HG02970 (cell line): ENCODE data around the gene COX4I2.
"Not testable (repeated sequence)": the region's sequence is repeated elsewhere in the genome, so short reads cannot be mapped to it uniquely, and the experiment has no call there.

Source experiments
- ATAC-seq: cut with Tn5 transposase; IDR thresholded peaks from one replicate; pipeline ENCODE4 v1.9.1; 2021; ENCODE audit warnings: mild to moderate bottlenecking, moderate library complexity, moderate number of reproducible peaks; ENCODE audit not compliant: unreplicated experiment, low FRiP score

The COX4I2 gene

GRCh38 chr20:31606804-31607639 is 30.7 kb upstream of the COX4I2 start:
- ATAC-seq, result no peak

DNA sequence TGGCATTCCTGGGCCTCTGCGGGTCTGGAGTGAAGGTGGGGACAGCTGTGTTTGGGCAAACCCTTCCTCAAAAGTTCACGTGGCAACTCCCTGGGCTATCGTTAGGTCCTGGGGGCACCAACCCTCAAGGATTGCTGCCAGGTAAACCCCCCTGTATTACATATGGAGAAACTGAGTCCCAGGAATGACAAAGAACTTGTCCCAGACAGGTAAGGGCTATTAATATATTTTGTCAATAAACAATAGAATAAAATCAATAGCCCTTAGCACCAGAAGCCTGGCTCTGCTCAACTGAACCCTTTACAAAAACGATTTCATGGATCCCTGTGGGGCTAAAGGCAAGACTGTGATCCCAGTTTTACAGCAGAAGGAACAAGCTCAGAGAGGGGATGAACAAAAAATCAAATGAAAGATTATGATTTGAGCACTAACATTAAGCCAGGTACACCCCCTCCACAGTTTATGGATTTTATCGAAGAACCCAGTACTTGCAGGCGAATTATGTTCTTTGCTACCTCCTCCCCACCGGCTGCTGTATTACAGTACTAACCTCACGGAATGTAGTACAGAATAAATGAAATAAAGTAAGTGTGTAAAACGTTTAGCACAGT is 30.0 kb upstream of the COX4I2 start:
- ATAC-seq, result no peak

DNA sequence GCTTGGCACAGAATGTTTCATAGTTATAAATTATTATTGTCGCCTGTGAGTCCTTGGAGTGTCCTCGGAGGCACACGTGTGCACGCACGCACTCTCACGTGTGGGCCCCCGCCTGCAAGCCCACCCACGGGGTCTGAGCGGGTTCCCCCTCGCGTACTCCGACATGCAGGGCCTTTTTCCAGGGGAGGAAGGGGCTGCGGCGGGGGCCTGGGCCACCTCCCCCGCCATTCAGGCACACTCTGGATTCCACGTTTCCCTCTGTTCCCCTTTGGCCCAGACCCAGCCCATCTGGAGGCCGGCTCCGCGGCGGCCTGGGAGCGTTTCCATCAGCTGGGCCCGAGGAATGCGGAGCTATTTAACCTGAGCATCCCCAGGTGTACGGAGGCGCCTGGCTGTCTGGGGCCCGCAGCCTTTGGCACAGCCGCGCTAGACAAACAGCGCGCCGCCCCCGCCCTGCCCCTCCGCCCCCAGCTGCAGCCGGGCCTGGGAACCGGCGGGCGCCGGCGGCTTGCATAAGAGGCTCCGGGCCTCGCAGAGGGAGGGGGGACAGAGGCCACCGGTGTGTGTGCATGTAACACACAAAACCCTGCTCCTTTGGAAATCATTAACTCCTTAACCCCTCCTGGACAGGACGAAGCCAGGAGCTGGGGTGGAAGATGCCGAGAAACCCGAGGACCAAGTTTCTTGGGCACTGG is 29.3 kb upstream of the COX4I2 start:
- no peak for ATAC-seq

DNA sequence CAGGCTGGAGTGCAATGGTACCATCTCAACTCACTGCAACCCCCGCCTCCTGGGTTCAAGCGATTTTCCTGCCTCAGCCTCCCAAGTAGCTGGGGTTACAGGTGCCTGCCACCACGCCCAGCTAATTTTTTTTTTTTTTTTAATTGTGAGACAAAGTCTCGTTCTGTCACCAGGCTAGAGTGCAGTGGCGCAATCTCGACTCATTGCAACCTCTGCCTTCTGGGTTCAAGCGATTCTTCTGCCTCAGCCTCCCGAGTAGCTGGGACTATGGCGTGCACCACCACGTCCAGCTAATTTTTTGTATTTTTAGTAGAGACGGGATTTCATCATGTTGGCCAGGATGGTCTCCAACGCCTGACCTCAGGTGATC is 25.5 kb upstream of the COX4I2 start:
- ATAC-seq, result not testable (repeated sequence)

DNA sequence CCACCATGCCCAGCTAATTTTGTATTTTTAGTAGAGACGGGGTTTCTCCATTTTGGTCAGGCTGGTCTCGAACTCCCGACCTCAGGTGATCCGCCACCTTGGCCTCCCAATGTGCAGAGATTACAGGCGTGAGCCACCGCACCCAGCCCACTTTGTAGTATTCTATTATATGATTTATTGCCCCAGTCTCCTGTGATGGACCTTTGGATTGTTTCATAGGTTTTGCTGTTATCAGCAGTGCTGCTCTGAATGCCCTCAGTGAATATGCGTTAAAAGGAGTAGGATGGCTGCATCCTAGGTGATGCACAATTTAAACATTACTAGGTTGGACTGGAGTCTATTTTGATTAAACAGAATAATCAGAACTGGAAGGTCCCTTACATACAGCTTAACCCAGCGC is 22.3 kb upstream of the COX4I2 start:
- no peak for ATAC-seq

GRCh38 chr20:31617432-31618104 is 20.1 kb upstream of the COX4I2 start:
- no peak for ATAC-seq

DNA sequence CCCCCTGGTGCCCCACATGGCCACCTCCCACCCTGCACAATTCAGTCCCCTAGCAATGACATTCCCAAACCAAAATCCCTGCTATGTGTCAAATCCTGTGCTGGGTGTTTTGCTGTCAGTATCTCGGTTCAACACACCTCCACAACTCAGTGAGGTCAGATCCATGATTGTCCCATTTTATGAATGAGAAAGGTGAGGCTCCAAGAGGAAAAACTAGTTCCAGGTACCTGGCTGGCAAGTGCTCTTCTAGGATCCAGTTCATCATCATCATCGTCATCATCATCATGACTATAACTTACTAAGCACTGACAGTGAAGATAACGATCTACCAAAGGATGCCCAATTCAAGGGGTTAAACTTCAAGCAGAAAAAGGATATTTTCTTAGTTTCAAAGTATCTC is 17.5 kb upstream of the COX4I2 start:
- no peak for ATAC-seq

- not testable (repeated sequence) for ATAC-seq
Measured at GRCh38 chr20:31623123-31623505, 14.6 kb upstream of the COX4I2 start.

- not testable (repeated sequence) for ATAC-seq
Measured at GRCh38 chr20:31626534-31626933, 11.2 kb upstream of the COX4I2 start.

DNA sequence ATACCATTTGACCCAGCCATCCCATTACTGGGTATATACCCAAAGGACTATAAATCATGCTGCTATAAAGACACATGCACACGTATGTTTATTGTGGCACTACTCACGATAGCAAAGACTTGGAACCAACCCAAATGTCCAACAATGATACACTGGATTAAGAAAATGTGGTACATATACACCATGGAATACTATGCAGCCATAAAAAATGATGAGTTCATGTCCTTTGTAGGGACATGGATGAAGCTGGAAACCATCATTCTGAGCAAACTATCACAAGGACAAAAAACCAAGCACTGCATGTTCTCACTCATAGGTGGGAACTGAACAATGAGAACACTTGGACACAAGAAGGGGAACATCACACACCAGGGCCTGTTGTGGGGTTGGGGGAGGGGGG is 9.7 kb upstream of the COX4I2 start:
- not testable (repeated sequence) for ATAC-seq

- ATAC-seq, result no peak
Measured at GRCh38 chr20:31630187-31630790, 7.4 kb upstream of the COX4I2 start.

GRCh38 chr20:31632548-31633338 is 5.0 kb upstream of the COX4I2 start:
- ATAC-seq, result no peak

DNA sequence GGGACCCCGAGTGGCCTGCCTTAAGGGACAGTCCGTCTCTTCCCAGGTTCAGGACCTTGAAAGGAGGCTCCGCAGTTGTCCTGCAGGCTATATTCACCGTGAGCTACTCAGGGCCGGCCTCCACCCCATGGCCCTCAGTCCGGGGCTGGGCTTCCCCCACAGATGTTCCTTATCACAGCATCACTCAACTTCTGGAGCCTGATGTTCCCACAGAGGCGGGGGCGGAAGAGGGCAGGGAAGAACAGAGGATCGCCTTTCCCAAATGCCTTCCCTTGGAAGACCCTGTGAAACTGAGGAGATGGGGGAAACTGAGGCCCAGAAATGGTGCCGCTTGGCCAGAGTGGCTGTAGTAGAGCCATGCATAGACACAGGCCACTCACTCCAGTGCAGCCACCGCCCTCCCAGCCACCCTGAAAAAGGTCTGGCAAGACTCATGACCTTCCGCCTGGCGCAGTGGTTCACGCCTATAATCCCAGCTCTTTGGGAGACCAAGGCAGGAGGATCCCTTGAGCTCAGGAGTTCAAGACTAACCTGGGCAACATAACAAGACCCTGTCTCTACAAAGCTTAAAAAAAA is 4.3 kb upstream of the COX4I2 start:
- ATAC-seq, result no peak

DNA sequence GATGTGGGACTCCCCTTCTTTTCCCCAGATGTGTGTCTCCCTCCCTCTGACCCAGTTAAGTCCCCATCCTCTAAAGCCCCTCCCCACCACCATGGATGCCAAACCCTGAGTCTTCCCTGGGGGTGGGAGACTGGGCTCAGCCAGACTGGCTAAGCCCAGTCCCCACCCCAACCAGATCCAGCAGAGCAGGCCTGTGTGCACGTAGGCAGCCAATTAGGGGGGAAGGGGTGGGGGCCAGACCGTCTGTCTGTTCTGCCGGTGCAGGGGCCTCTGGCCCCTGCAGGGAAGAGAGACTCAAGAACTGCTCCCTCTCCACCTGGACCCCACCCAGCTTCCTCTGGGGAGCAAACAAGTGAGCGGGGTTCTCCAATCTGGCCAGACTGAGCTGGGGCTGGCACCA is 605 bp downstream of the COX4I2 start:
- ATAC-seq, result no peak

- ATAC-seq, result no peak
Measured at GRCh38 chr20:31638816-31639215, 1.1 kb downstream of the COX4I2 start.

- ATAC-seq, result no peak
Measured at GRCh38 chr20:31640259-31640658, 2.5 kb downstream of the COX4I2 start.

DNA sequence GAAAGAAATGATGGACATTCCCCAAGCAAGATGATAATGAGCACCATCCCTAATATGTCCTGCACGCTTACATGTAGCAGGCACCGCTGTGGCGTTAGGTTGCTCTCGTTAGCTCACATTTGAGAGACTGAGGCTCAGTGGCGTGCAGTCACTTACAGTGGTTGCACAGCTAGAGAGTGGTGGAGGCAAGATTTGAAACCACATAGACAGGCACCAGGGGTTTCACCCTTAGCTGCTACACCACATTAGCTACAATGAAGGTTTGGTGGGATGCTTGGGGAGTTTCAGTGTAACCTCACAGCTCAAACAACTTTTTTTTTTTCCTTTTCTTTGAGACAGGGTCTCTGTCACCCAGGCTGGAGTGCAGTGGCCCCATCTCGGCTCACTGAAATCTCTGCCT is 3.7 kb downstream of the COX4I2 start:
- ATAC-seq, result no peak

DNA sequence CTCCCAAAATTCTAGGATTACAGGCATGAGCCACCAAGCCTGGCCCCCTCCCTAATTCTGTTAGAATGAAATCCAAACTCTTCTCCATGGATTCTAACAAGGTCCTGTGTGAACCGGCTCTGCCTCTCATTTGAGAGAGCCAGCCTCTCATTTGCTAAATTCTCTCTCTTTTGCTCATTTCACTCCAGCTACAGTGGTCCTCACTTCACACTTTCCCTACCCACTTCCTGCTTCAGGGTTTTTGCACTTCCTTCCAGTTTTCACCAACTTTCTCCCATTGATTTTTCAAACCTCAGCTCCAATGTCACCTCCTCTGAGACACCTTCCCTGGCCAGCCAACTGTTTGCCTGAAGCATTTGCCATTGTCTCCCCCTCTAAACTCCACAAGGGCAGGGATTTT is 5.1 kb downstream of the COX4I2 start:
- no peak for ATAC-seq

DNA sequence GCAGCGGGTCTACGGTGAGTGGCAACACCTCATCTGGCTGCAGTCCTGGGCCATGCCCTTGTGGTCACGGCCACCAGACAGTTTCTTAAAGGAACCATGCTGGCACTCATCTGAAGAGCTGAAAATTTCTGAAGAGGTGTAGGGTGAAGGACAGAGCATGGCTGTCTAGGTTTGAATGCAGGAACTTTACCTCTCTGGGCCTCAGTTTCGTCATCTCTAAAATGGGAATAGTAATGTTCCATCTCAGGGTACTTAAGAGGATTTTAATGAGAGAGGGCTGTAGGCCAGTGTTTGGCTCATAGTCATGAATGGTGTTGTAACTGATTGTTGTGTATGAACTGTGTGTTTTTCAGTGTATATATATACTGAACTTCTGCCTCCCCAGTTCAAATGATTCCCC is 5.8 kb downstream of the COX4I2 start:
- ATAC-seq, result no peak

- no peak for ATAC-seq
Measured at GRCh38 chr20:31644701-31645100, 7.0 kb downstream of the COX4I2 start.
